ENCODE data around the gene BTBD9. TPM values are rescaled to one million over a fixed set of nuclear protein-coding genes. Genes with fewer than 3 reads are reported as not detected.

BTBD9 gene
- polyA plus RNA-seq, 4 donors = 5.1 to 10.2 (median 6.7) TPM

- no peak overlapping the region for H3K4me3 ChIP-seq (ENCODE audit: low read depth in 1 of 3, low read length in 3 of 3)
- H3K9me3 ChIP-seq (ENCODE audit: control insufficient read depth in 2 of 2, insufficient read depth in 1 of 2, low read depth in 1 of 2, low read length in 1 of 2) = no peaks in the 10 kb centered on the region
- FAIRE-seq (no peak), DNase-seq (no peak)
- no peak overlapping the region for H3K27ac ChIP-seq (ENCODE audit: low read depth in 1 of 3, low read length in 2 of 3)
- H3K36me3 ChIP-seq (ENCODE audit: control insufficient read depth in 3 of 3, insufficient read depth in 2 of 3, low read depth in 1 of 3, low read length in 3 of 3) = no peaks in the 10 kb centered on the region
- H3K27me3 ChIP-seq (ENCODE audit: control insufficient read depth in 3 of 3, insufficient read depth in 3 of 3, low read length in 3 of 3) = no peaks in the 10 kb centered on the region
- H3K4me1 ChIP-seq (ENCODE audit: control insufficient read depth in 3 of 3, insufficient read depth in 2 of 3, low read depth in 1 of 3, low read length in 2 of 3) = peaks cover 0 to 3% (median 0%) of the 10 kb centered on the region in 3 donors
These were observed 272.5 kb downstream of the BTBD9 start for GRCh38 chr6:38367231-38367630.

GRCh38 chr6:38366234-38366633 lies 273.5 kb downstream of the BTBD9 start:
- no peak overlapping the region for H3K27ac ChIP-seq (ENCODE audit: low read depth in 1 of 3, low read length in 2 of 3)
- no peak overlapping the region for H3K4me3 ChIP-seq (ENCODE audit: low read depth in 1 of 3, low read length in 3 of 3)
- DNase-seq (no peak), FAIRE-seq (no peak)
- no peaks in the 10 kb centered on the region for H3K36me3 ChIP-seq (ENCODE audit: control insufficient read depth in 3 of 3, insufficient read depth in 2 of 3, low read depth in 1 of 3, low read length in 3 of 3)
- H3K27me3 ChIP-seq (ENCODE audit: control insufficient read depth in 3 of 3, insufficient read depth in 3 of 3, low read length in 3 of 3) = no peaks in the 10 kb centered on the region
- 87 to 93% (median 93%) methylated on average over 3 of the region's 3 CpGs for WGBS, 3 donors
- H3K9me3 ChIP-seq (ENCODE audit: control insufficient read depth in 2 of 2, insufficient read depth in 1 of 2, low read depth in 1 of 2, low read length in 1 of 2) = no peaks in the 10 kb centered on the region
- H3K4me1 ChIP-seq (ENCODE audit: control insufficient read depth in 3 of 3, insufficient read depth in 2 of 3, low read depth in 1 of 3, low read length in 2 of 3) = peaks cover 0 to 3% (median 0%) of the 10 kb centered on the region in 3 donors

GRCh38 chr6:38364775-38365174 lies 275.0 kb downstream of the BTBD9 start:
- no peaks in the 10 kb centered on the region for H3K4me1 ChIP-seq (ENCODE audit: control insufficient read depth in 3 of 3, insufficient read depth in 2 of 3, low read depth in 1 of 3, low read length in 2 of 3)
- WGBS, 3 donors = 95 to 97% (median 95%) methylated on average over 2 of the region's 2 CpGs
- no peak overlapping the region for H3K4me3 ChIP-seq (ENCODE audit: low read depth in 1 of 3, low read length in 3 of 3)
- no peaks in the 10 kb centered on the region for H3K27me3 ChIP-seq (ENCODE audit: control insufficient read depth in 3 of 3, insufficient read depth in 3 of 3, low read length in 3 of 3)
- DNase-seq (no peak), FAIRE-seq (no peak)
- H3K9me3 ChIP-seq (ENCODE audit: control insufficient read depth in 2 of 2, insufficient read depth in 1 of 2, low read depth in 1 of 2, low read length in 1 of 2) = no peaks in the 10 kb centered on the region
- H3K36me3 ChIP-seq (ENCODE audit: control insufficient read depth in 3 of 3, insufficient read depth in 2 of 3, low read depth in 1 of 3, low read length in 3 of 3) = no peaks in the 10 kb centered on the region
- H3K27ac ChIP-seq (ENCODE audit: low read depth in 1 of 3, low read length in 2 of 3) = no peak overlapping the region

GRCh38 chr6:38364127-38364526 lies 275.6 kb downstream of the BTBD9 start:
- H3K27me3 ChIP-seq (ENCODE audit: control insufficient read depth in 3 of 3, insufficient read depth in 3 of 3, low read length in 3 of 3) = no peaks in the 10 kb centered on the region
- FAIRE-seq (no peak), DNase-seq (no peak)
- no peak overlapping the region for H3K4me3 ChIP-seq (ENCODE audit: low read depth in 1 of 3, low read length in 3 of 3)
- H3K9me3 ChIP-seq (ENCODE audit: control insufficient read depth in 2 of 2, insufficient read depth in 1 of 2, low read depth in 1 of 2, low read length in 1 of 2) = no peaks in the 10 kb centered on the region
- H3K36me3 ChIP-seq (ENCODE audit: control insufficient read depth in 3 of 3, insufficient read depth in 2 of 3, low read depth in 1 of 3, low read length in 3 of 3) = no peaks in the 10 kb centered on the region
- WGBS, 3 donors = 86 to 96% (median 94%) methylated on average over 3 of the region's 3 CpGs
- no peak overlapping the region for H3K27ac ChIP-seq (ENCODE audit: low read depth in 1 of 3, low read length in 2 of 3)
- H3K4me1 ChIP-seq (ENCODE audit: control insufficient read depth in 3 of 3, insufficient read depth in 2 of 3, low read depth in 1 of 3, low read length in 2 of 3) = no peaks in the 10 kb centered on the region

- H3K36me3 ChIP-seq (ENCODE audit: control insufficient read depth in 3 of 3, insufficient read depth in 2 of 3, low read depth in 1 of 3, low read length in 3 of 3) = no peaks in the 10 kb centered on the region
- H3K27me3 ChIP-seq (ENCODE audit: control insufficient read depth in 3 of 3, insufficient read depth in 3 of 3, low read length in 3 of 3) = no peaks in the 10 kb centered on the region
- H3K9me3 ChIP-seq (ENCODE audit: control insufficient read depth in 2 of 2, insufficient read depth in 1 of 2, low read depth in 1 of 2, low read length in 1 of 2) = no peaks in the 10 kb centered on the region
- H3K4me1 ChIP-seq (ENCODE audit: control insufficient read depth in 3 of 3, insufficient read depth in 2 of 3, low read depth in 1 of 3, low read length in 2 of 3) = peaks cover 0 to 4% (median 0%) of the 10 kb centered on the region in 3 donors
- H3K4me3 ChIP-seq (ENCODE audit: low read depth in 1 of 3, low read length in 3 of 3) = no peak overlapping the region
- H3K27ac ChIP-seq (ENCODE audit: low read depth in 1 of 3, low read length in 2 of 3) = no peak overlapping the region
- DNase-seq (no peak), FAIRE-seq (no peak)
- 54 to 65% (median 62%) methylated on average over 4 of the region's 4 CpGs for WGBS, 3 donors
These were observed 284.2 kb downstream of the BTBD9 start for GRCh38 chr6:38355519-38355918.

GRCh38 chr6:38354905-38355304 lies 284.8 kb downstream of the BTBD9 start:
- 50 to 78% (median 68%) methylated on average over 1 of the region's 1 CpG for WGBS, 3 donors

GRCh38 chr6:38354037-38354381 lies 285.7 kb downstream of the BTBD9 start:
- FAIRE-seq = no peak

More at GRCh38 chr6:38354905-38355304, 284.8 kb downstream of the BTBD9 start:
- H3K27ac ChIP-seq (ENCODE audit: low read depth in 1 of 3, low read length in 2 of 3) = no peak overlapping the region
- no peaks in the 10 kb centered on the region for H3K9me3 ChIP-seq (ENCODE audit: control insufficient read depth in 2 of 2, insufficient read depth in 1 of 2, low read depth in 1 of 2, low read length in 1 of 2)
- no peak overlapping the region for H3K4me3 ChIP-seq (ENCODE audit: low read depth in 1 of 3, low read length in 3 of 3)
- H3K4me1 ChIP-seq (ENCODE audit: control insufficient read depth in 3 of 3, insufficient read depth in 2 of 3, low read depth in 1 of 3, low read length in 2 of 3) = peaks cover 0 to 4% (median 0%) of the 10 kb centered on the region in 3 donors
- H3K36me3 ChIP-seq (ENCODE audit: control insufficient read depth in 3 of 3, insufficient read depth in 2 of 3, low read depth in 1 of 3, low read length in 3 of 3) = no peaks in the 10 kb centered on the region
- DNase-seq (no peak), FAIRE-seq (no peak)
- H3K27me3 ChIP-seq (ENCODE audit: control insufficient read depth in 3 of 3, insufficient read depth in 3 of 3, low read length in 3 of 3) = no peaks in the 10 kb centered on the region

GRCh38 chr6:38353310-38354036 lies 286.3 kb downstream of the BTBD9 start:
- Histone ChIP-seq H3K27ac (ENCODE audit: low read depth in 1 of 3, low read length in 2 of 3) (no peak overlapping the region), H3K36me3 (ENCODE audit: control insufficient read depth in 3 of 3, insufficient read depth in 2 of 3, low read depth in 1 of 3, low read length in 3 of 3) (no peaks in the 10 kb centered on the region), H3K4me1 (ENCODE audit: control insufficient read depth in 3 of 3, insufficient read depth in 2 of 3, low read depth in 1 of 3, low read length in 2 of 3) (peaks cover 0 to 4% (median 0%) of the 10 kb centered on the region in 3 donors), H3K27me3 (ENCODE audit: control insufficient read depth in 3 of 3, insufficient read depth in 3 of 3, low read length in 3 of 3) (no peaks in the 10 kb centered on the region), H3K4me3 (ENCODE audit: low read depth in 1 of 3, low read length in 3 of 3) (no peak overlapping the region), H3K9me3 (ENCODE audit: control insufficient read depth in 2 of 2, insufficient read depth in 1 of 2, low read depth in 1 of 2, low read length in 1 of 2) (no peaks in the 10 kb centered on the region)
- 75 to 90% (median 82%) methylated on average over 7 of the region's 7 CpGs for WGBS, 3 donors
- no peak for DNase-seq
- FAIRE-seq = no peak

More at GRCh38 chr6:38354037-38354381, 285.7 kb downstream of the BTBD9 start:
- H3K27me3 ChIP-seq (ENCODE audit: control insufficient read depth in 3 of 3, insufficient read depth in 3 of 3, low read length in 3 of 3) = no peaks in the 10 kb centered on the region
- no peaks in the 10 kb centered on the region for H3K9me3 ChIP-seq (ENCODE audit: control insufficient read depth in 2 of 2, insufficient read depth in 1 of 2, low read depth in 1 of 2, low read length in 1 of 2)
- no peaks in the 10 kb centered on the region for H3K36me3 ChIP-seq (ENCODE audit: control insufficient read depth in 3 of 3, insufficient read depth in 2 of 3, low read depth in 1 of 3, low read length in 3 of 3)
- H3K4me3 ChIP-seq (ENCODE audit: low read depth in 1 of 3, low read length in 3 of 3) = no peak overlapping the region
- 93 to 94% (median 94%) methylated on average over 1 of the region's 1 CpG for WGBS, 3 donors
- DNase-seq = no peak
- no peak overlapping the region for H3K27ac ChIP-seq (ENCODE audit: low read depth in 1 of 3, low read length in 2 of 3)
- H3K4me1 ChIP-seq (ENCODE audit: control insufficient read depth in 3 of 3, insufficient read depth in 2 of 3, low read depth in 1 of 3, low read length in 2 of 3) = peaks cover 0 to 4% (median 0%) of the 10 kb centered on the region in 3 donors

GRCh38 chr6:38352636-38353035 lies 287.1 kb downstream of the BTBD9 start:
- no peak overlapping the region for H3K27ac ChIP-seq (ENCODE audit: low read depth in 1 of 3, low read length in 2 of 3)
- DNase-seq (no peak), FAIRE-seq (no peak)
- WGBS, 3 donors = 96 to 97% (median 97%) methylated on average over 1 of the region's 1 CpG
- no peak overlapping the region for H3K4me3 ChIP-seq (ENCODE audit: low read depth in 1 of 3, low read length in 3 of 3)
- no peaks in the 10 kb centered on the region for H3K36me3 ChIP-seq (ENCODE audit: control insufficient read depth in 3 of 3, insufficient read depth in 2 of 3, low read depth in 1 of 3, low read length in 3 of 3)
- no peaks in the 10 kb centered on the region for H3K9me3 ChIP-seq (ENCODE audit: control insufficient read depth in 2 of 2, insufficient read depth in 1 of 2, low read depth in 1 of 2, low read length in 1 of 2)
- peaks cover 0 to 4% (median 0%) of the 10 kb centered on the region in 3 donors for H3K4me1 ChIP-seq (ENCODE audit: control insufficient read depth in 3 of 3, insufficient read depth in 2 of 3, low read depth in 1 of 3, low read length in 2 of 3)
- no peaks in the 10 kb centered on the region for H3K27me3 ChIP-seq (ENCODE audit: control insufficient read depth in 3 of 3, insufficient read depth in 3 of 3, low read length in 3 of 3)

All from small intestine (tissue), 7 donors.